ENCODE measurements around the gene FAM107B.

FAM107B gene

DNA sequence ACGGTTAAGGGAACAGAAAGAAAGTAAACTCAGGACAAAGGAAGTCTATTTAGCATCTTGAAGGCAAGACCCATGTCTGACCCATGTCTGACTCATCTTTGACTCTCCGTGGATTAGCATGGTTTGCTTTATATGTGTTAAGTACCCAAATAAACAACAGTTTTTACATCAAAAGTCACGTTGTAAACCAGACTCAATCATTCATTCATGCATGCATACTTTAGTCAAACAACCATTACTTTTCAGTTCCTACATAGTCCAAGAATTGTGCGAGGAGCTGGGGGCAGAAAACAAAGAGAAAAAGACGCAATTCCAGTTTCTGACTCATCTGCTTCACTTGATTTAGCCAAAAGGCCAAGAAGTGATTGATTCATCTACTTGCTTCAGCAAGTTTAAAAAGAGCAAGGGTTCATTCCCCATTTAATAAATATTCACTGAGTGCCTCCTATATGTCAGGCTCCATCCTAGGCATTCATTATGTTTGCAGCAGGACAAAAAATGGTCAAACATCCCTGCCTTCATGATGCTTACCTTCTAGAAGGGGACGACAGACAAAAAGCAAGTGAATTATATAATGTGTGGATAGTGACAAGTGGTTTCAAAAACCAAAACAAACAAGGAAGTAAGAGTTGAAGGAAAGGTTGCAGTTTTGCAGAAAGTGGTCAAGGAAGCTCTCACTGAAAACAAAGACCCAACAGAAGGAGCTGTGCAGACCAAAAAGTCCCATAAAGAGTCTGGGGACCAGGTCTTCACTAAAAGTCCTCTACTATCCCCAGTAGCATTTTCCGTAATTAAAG is 116.2 kb downstream of the FAM107B start:
- no peak for TF ChIP-seq TAF1 (IDR thresholded peaks at IDR 0.05; ENCODE audit: borderline replicate concordance, insufficient read depth, low read length)
- no peak for TF ChIP-seq SIN3A (IDR thresholded peaks at IDR 0.05; ENCODE audit: borderline replicate concordance, insufficient read depth, low read length)
- TF ChIP-seq POLR2AphosphoS5 (IDR thresholded peaks at IDR 0.05; ENCODE audit: low read depth, low read length) = no peak
- TF ChIP-seq, protein P1, sequence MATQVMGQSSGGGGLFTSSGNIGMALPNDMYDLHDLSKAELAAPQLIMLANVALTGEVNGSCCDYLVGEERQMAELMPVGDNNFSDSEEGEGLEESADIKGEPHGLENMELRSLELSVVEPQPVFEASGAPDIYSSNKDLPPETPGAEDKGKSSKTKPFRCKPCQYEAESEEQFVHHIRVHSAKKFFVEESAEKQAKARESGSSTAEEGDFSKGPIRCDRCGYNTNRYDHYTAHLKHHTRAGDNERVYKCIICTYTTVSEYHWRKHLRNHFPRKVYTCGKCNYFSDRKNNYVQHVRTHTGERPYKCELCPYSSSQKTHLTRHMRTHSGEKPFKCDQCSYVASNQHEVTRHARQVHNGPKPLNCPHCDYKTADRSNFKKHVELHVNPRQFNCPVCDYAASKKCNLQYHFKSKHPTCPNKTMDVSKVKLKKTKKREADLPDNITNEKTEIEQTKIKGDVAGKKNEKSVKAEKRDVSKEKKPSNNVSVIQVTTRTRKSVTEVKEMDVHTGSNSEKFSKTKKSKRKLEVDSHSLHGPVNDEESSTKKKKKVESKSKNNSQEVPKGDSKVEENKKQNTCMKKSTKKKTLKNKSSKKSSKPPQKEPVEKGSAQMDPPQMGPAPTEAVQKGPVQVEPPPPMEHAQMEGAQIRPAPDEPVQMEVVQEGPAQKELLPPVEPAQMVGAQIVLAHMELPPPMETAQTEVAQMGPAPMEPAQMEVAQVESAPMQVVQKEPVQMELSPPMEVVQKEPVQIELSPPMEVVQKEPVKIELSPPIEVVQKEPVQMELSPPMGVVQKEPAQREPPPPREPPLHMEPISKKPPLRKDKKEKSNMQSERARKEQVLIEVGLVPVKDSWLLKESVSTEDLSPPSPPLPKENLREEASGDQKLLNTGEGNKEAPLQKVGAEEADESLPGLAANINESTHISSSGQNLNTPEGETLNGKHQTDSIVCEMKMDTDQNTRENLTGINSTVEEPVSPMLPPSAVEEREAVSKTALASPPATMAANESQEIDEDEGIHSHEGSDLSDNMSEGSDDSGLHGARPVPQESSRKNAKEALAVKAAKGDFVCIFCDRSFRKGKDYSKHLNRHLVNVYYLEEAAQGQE (IDR thresholded peaks at IDR 0.05; ENCODE audit: insufficient read depth in 1 of 2, low read depth in 2 of 2, low read length in 2 of 2) = no peak
- TF ChIP-seq FOXP2 (optimal IDR thresholded peaks at IDR 0.05; ENCODE audit: borderline replicate concordance, extremely low read depth, extremely low read length, insufficient read depth) = no peak

GRCh38 chr10:14656052-14656730 is 118.5 kb downstream of the FAM107B start:
- TF ChIP-seq, protein P1 (IDR thresholded peaks at IDR 0.05; ENCODE audit: insufficient read depth in 1 of 2, low read depth in 2 of 2, low read length in 2 of 2) = no peak
- TF ChIP-seq FOXP2 (optimal IDR thresholded peaks at IDR 0.05; ENCODE audit: borderline replicate concordance, extremely low read depth, extremely low read length, insufficient read depth) (no peak), POLR2AphosphoS5 (IDR thresholded peaks at IDR 0.05; ENCODE audit: low read depth, low read length) (no peak), SIN3A (IDR thresholded peaks at IDR 0.05; ENCODE audit: borderline replicate concordance, insufficient read depth, low read length) (no peak), TAF1 (IDR thresholded peaks at IDR 0.05; ENCODE audit: borderline replicate concordance, insufficient read depth, low read length) (no peak)

GRCh38 chr10:14654821-14655382 is 119.8 kb downstream of the FAM107B start:
- TF ChIP-seq SIN3A (IDR thresholded peaks at IDR 0.05; ENCODE audit: borderline replicate concordance, insufficient read depth, low read length) (no peak), FOXP2 (optimal IDR thresholded peaks at IDR 0.05; ENCODE audit: borderline replicate concordance, extremely low read depth, extremely low read length, insufficient read depth) (no peak), POLR2AphosphoS5 (IDR thresholded peaks at IDR 0.05; ENCODE audit: low read depth, low read length) (no peak), TAF1 (IDR thresholded peaks at IDR 0.05; ENCODE audit: borderline replicate concordance, insufficient read depth, low read length) (no peak)
- TF ChIP-seq, protein P1 (IDR thresholded peaks at IDR 0.05; ENCODE audit: insufficient read depth in 1 of 2, low read depth in 2 of 2, low read length in 2 of 2) = no peak

DNA sequence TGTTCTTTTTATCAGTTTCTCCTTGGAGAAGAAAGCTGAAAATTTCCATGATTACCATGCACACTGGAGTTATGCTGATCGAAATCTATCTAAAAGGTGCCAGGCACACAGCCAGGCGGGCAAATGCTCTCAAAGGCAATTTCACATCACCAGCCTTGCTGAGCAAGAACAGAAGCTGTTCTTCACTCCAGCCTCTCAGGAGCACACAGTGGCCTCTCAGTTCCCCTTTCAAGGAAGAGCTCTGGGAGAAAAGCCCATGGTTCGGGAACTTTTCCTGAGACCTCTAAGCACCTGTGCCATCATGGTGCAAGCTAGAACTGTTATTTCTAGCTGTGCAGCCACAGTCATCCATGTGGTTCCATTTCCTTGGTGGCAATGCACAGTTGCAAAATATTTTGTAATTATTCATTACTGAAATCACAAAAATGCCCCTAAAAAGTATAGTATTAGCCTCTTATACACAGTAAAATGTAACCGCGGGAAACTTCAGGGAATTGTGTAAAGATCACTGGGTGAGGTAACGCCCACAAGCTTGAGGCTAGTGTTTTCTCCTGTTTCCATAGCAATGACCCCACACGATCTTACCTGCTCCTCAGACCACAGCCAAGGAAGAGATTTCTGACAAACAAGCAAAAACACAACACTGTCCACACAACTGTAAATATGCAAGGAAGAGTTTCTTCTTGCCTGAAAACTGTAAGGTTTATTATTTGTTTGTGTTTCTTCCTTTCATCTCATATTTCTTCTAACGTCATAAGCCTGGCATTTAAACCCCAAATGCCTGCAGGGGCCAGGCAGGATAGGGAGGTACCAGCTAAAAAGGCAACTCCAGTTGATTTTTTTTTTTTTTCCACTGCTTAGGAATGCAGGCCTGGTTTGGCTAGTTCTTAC is 121.2 kb downstream of the FAM107B start:
- TF ChIP-seq FOXP2 (optimal IDR thresholded peaks at IDR 0.05; ENCODE audit: borderline replicate concordance, extremely low read depth, extremely low read length, insufficient read depth) = no peak
- no peak for TF ChIP-seq POLR2AphosphoS5 (IDR thresholded peaks at IDR 0.05; ENCODE audit: low read depth, low read length)
- no peak for TF ChIP-seq TAF1 (IDR thresholded peaks at IDR 0.05; ENCODE audit: borderline replicate concordance, insufficient read depth, low read length)
- TF ChIP-seq, protein P1 (IDR thresholded peaks at IDR 0.05; ENCODE audit: insufficient read depth in 1 of 2, low read depth in 2 of 2, low read length in 2 of 2) = no peak
- TF ChIP-seq SIN3A (IDR thresholded peaks at IDR 0.05; ENCODE audit: borderline replicate concordance, insufficient read depth, low read length) = no peak

All from PFSK-1 (cell line).